KMS-11 (cell line): ENCODE measurements around the gene EMP1.

Experiments
- H2AFZ ChIP-seq: fragments of 200-600 bp; sonication (generic); 2 replicates; pipeline ENCODE4 v1.6.1; 2016; ENCODE audit warnings: antibody characterized with exemption, mixed run types, low read depth
- H3K27ac ChIP-seq: fragments of 200-600 bp; sonication (generic); 2 replicates; pipeline ENCODE4 v1.6.1; 2016; ENCODE audit warnings: mild to moderate bottlenecking, mixed run types
- H3K27me3 ChIP-seq: fragments of 200-600 bp; sonication (generic); 2 replicates; pipeline ENCODE4 v1.6.1; 2017; ENCODE audit warnings: mild to moderate bottlenecking, low read depth, mixed run types, moderate library complexity; ENCODE audit not compliant: insufficient read depth
- H3K36me3 ChIP-seq: fragments of 200-600 bp; sonication (generic); 2 replicates; pipeline ENCODE4 v1.6.1; 2017; ENCODE audit warnings: mild to moderate bottlenecking, mixed run types; ENCODE audit not compliant: insufficient read depth
- H3K4me1 ChIP-seq: fragments of 200-600 bp; sonication (generic); 2 replicates; pipeline ENCODE4 v1.6.1; 2016; ENCODE audit warnings: mild to moderate bottlenecking, low read depth, mixed run types; ENCODE audit not compliant: poor library complexity, severe bottlenecking
- H3K4me2 ChIP-seq: fragments of 200-600 bp; sonication (generic); 2 replicates; pipeline ENCODE4 v1.7.0; 2016; ENCODE audit warnings: mild to moderate bottlenecking, mixed run types
- H3K4me3 ChIP-seq: fragments of 200-600 bp; sonication (generic); IDR thresholded peaks from 2 replicates; pipeline ENCODE4 v1.6.1; 2017; ENCODE audit warnings: low read depth, low read length, mixed read lengths; ENCODE audit not compliant: insufficient read depth
- H3K79me2 ChIP-seq: fragments of 200-600 bp; sonication (generic); 2 replicates; pipeline ENCODE4 v1.6.1; 2016; ENCODE audit warnings: low read depth, mixed run types; ENCODE audit not compliant: insufficient read depth
- H3K9ac ChIP-seq: fragments of 200-600 bp; sonication (generic); 2 replicates; pipeline ENCODE4 v1.6.1; 2016; ENCODE audit warnings: mild to moderate bottlenecking, mixed run types
- H4K20me1 ChIP-seq: fragments of 200-600 bp; sonication (generic); 2 replicates; pipeline ENCODE4 v1.6.1; 2016; ENCODE audit warnings: mild to moderate bottlenecking, mixed run types; ENCODE audit not compliant: insufficient read depth
- CTCF ChIP-seq: fragments of 200-600 bp; sonication (generic); conservative IDR thresholded peaks from 2 replicates; pipeline ENCODE4 v1.6.1; 2017; ENCODE audit warnings: low read depth, mild to moderate bottlenecking, antibody characterized with exemption, low read length, moderate library complexity, mixed read lengths

Gene EMP1

DNA sequence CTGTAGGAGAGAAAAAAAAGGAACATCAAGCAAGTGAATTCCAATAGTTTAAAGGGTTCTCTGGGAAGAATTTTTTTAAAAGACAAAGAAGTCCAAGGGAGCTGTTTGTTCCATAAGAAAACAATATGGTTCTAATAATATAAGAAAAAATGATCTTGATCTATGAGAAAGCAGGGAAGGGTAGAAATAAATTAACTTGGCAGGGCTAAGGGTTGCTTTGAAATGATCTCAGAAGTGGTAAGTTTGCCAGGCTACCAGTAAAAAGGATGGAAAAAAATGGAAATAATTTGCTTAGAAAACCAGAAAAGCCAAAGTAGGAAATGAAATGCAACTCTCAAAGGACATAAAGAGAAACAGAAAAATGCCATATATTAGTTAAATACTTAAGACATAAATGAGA is 41.7 kb upstream of the EMP1 start:
- Histone ChIP-seq H3K79me2 (no peaks in the 10 kb centered on the region), H3K27ac (peak overlapping the region; percentile 55), H3K4me3 (no peak overlapping the region), H3K9ac (peak overlapping the region; percentile 13; the same call in 1 of the 2 replicates), H3K4me2 (peak overlapping the region; percentile 74), H4K20me1 (no peaks in the 10 kb centered on the region), H3K36me3 (no peaks in the 10 kb centered on the region), H3K4me1 (peaks cover 37% of the 10 kb centered on the region), H2AFZ (peak overlapping the region; percentile 19; the same call in 1 of the 2 replicates), H3K27me3 (no peaks in the 10 kb centered on the region)
- no peak for TF ChIP-seq CTCF

DNA sequence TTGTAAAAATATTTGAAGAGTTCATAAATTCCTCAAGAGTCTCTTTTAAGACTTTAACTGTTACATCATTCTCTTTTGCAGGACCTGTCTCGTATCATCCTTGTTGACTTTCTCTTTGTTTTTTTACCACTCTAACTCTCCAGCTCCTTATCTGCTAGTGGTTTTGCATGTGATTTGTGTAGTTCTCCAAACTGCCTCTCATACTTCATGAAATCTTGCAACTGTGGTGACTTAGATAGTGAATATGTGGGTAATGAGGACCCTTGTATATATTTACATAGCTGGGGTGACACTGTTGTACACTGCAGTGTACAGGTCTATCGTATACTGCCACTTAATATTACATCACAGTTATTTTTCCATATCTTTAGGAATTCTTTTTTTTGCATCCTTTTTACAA is 40.2 kb upstream of the EMP1 start:
- Histone ChIP-seq H2AFZ (no peak overlapping the region), H3K4me2 (no peak overlapping the region), H3K27ac (no peak overlapping the region)

GRCh38 chr12:13161172-13161571 is 35.4 kb upstream of the EMP1 start:
- no peak overlapping the region for H3K9ac ChIP-seq
- H3K36me3 ChIP-seq: no peaks in the 10 kb centered on the region
- peak; percentile 57 for TF ChIP-seq CTCF
- H2AFZ ChIP-seq: no peak overlapping the region
- peaks cover 31% of the 10 kb centered on the region for H3K4me1 ChIP-seq
- no peaks in the 10 kb centered on the region for H3K27me3 ChIP-seq
- H3K79me2 ChIP-seq: no peaks in the 10 kb centered on the region
- H3K4me3 ChIP-seq: no peak overlapping the region
- H4K20me1 ChIP-seq: no peaks in the 10 kb centered on the region
- H3K27ac ChIP-seq: no peak overlapping the region
- H3K4me2 ChIP-seq: no peak overlapping the region

More for the DNA sequence above, 40.2 kb upstream of the EMP1 start:
- no peaks in the 10 kb centered on the region for H3K79me2 ChIP-seq
- no peak for TF ChIP-seq CTCF
- H3K9ac ChIP-seq: no peak overlapping the region
- H3K4me1 ChIP-seq: peaks cover 34% of the 10 kb centered on the region
- H3K27me3 ChIP-seq: no peaks in the 10 kb centered on the region
- no peaks in the 10 kb centered on the region for H4K20me1 ChIP-seq
- no peaks in the 10 kb centered on the region for H3K36me3 ChIP-seq
- H3K4me3 ChIP-seq: no peak overlapping the region

DNA sequence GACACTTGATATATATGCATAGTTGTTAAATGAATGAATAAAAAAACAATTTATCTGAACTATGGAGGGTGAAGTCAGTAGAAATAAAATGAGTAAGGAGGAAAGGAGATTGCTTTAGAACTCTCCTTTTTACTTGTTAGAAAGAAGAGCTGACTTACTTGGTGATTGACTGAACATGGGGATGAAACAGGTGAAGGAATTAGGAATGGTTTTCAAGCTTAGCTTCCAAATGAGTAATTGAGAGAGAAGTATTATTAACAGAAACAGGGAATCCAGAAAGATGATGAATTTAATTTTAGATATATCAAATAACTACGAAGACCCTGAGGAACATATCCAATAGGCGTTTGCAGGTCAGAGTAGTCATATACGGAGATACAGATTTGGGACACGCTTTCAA is 33.6 kb upstream of the EMP1 start:
- Histone ChIP-seq H3K9ac (no peak overlapping the region), H4K20me1 (no peaks in the 10 kb centered on the region), H3K79me2 (no peaks in the 10 kb centered on the region), H2AFZ (no peak overlapping the region), H3K4me1 (peaks cover 34% of the 10 kb centered on the region), H3K4me2 (no peak overlapping the region), H3K27ac (no peak overlapping the region), H3K27me3 (no peaks in the 10 kb centered on the region), H3K4me3 (no peak overlapping the region), H3K36me3 (no peaks in the 10 kb centered on the region)
- no peak for TF ChIP-seq CTCF
